ENCODE measurements around the gene CCDC190.
A peak's percentile ranks its signal among the peaks of the same experiment; 100 is the strongest.
"Not testable (repeated sequence)": the region's sequence is repeated elsewhere in the genome, so short reads cannot be mapped to it uniquely, and the experiment has no call there.

Gene CCDC190

DNA sequence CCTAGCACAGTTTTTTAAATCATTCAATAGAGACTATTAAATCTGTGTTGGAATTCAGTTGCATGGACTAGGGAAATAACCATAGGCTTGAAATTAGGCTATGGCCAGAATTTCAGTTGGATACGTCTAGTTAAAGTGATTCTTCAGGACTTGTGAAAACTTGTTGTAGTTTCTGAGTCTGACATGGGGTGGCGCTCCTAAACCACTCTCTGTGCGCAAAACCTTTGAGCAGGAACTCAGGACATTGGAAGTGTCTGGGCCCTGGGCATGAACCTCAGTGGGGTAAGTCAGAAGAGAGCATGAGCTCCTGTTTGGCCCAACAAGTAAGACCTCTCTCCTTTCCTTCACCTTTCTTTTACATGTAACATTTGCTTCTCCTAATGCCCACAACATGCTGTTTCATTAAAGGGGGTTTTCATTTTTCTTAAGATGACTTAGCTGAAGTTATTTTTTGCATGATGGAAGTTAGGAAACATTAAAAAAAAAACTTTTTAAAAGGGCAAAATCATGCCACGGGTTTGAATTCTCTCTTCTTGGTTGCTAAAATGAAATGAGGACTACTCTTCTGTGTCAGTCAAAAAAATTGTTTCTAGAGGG lies 17.1 kb upstream of the CCDC190 start:
- DNase-seq (ENCODE audit: low read depth) = peak; percentile 74

- DNase-seq (ENCODE audit: low read depth) = no peak
These were observed 16.4 kb upstream of the CCDC190 start for GRCh38 chr1:162877412-162877811.

- no peak for DNase-seq (ENCODE audit: low read depth)
These were observed 15.8 kb upstream of the CCDC190 start for GRCh38 chr1:162876751-162877150.

- peak; percentile 91 for DNase-seq (ENCODE audit: low read depth)
These were observed 13.0 kb upstream of the CCDC190 start for GRCh38 chr1:162873671-162874666.

- no peak for DNase-seq (ENCODE audit: low read depth)
These were observed 12.0 kb upstream of the CCDC190 start for GRCh38 chr1:162872981-162873380.

DNA sequence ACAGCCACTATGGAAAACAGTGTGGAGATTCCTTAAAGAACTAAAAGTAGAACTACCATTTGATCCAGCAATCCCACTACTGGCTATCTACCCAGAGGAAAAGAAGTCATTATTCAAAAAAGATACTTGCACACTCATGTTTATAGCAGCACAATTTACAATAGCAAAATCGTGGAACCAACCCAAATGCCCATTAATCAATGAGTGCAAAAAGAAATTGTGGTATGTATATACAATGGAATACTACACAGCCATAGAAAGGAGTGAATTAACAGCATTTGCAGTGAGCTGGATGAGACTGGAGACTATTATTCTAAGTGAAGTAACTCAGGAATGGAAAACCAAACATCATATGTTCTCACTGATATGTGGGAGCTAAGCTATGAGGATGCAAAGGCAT lies 10.4 kb upstream of the CCDC190 start:
- not testable (repeated sequence) for DNase-seq (ENCODE audit: low read depth)

DNA sequence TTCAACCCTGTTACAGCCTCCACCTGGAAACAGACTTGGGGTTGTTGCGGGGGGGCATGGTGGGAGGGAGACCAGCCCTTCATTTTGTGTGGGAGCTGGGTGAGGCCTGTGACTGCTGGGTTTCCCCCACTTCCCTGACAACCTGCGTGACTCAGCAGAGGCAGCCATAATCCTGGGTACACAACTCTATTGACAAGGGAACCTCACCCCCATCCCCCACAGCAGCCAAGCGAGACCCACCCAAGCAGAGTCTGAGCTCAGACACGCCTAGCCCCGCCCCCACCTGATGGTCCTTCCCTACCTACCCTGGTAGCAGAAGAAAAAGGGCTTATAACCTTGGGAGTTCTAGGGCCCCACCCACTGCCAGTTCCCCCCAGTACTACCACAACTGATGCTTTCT lies 8.0 kb upstream of the CCDC190 start:
- no peak for DNase-seq (ENCODE audit: low read depth)

GRCh38 chr1:162861625-162862024 lies 650 bp upstream of the CCDC190 start:
- DNase-seq (ENCODE audit: low read depth) = peak; percentile 45

GRCh38 chr1:162859191-162859590 lies 1.8 kb downstream of the CCDC190 start:
- DNase-seq (ENCODE audit: low read depth) = no peak

DNA sequence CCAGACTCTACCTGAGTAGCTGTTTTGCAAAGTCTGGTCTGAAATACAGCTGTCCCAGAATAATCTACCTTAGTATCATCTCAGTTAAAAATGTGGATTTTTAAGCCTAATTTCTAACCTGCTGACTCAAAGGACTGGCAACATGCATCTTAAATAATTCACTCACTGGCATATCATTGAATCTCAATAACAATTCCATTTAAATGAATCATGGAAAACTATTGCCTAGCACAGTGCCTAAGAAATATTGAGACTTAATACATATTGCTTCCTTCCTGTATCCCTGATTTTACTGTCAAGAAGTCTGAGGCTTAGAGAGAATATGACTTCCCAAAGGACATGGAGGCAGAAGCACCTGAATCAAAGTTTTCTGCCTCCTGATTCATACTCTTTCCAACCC lies 3.1 kb downstream of the CCDC190 start:
- peak; percentile 43 for DNase-seq (ENCODE audit: low read depth)

- DNase-seq (ENCODE audit: low read depth) = peak; percentile 94
These were observed 4.7 kb downstream of the CCDC190 start for GRCh38 chr1:162856260-162856659.

DNA sequence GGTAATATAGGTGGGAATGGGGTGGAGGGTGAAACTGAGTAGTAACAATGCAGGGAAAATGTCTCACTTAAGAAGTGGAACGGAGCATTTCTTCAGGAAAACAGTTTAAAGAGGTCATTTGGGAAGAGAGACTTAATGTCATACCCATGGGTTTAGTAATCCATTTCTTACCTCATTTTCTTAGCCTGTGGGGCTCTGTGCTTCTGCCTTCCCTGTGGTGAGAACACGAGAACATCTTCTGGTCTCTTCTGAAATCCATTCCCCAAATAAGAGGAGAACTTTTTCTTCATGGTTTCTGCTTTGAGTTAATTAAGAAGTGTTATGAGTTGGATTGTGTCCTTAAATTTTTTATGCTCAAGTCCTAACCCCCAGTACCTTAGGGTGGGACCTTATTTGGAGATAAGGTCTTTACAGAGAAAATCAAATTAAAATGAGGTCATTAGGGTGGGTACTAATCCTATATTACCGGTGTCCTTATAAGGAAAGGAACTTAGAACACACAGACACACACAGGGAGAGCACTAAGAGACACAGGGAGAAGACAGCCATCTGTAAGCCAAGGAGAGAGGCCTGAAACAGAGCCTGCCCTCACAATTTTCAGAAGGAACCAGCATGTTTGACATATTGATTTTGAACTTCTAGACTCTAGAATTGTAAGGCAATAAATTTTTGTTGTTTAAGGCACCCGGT lies 5.4 kb downstream of the CCDC190 start:
- peak; percentile 48 for DNase-seq (ENCODE audit: low read depth)

DNA sequence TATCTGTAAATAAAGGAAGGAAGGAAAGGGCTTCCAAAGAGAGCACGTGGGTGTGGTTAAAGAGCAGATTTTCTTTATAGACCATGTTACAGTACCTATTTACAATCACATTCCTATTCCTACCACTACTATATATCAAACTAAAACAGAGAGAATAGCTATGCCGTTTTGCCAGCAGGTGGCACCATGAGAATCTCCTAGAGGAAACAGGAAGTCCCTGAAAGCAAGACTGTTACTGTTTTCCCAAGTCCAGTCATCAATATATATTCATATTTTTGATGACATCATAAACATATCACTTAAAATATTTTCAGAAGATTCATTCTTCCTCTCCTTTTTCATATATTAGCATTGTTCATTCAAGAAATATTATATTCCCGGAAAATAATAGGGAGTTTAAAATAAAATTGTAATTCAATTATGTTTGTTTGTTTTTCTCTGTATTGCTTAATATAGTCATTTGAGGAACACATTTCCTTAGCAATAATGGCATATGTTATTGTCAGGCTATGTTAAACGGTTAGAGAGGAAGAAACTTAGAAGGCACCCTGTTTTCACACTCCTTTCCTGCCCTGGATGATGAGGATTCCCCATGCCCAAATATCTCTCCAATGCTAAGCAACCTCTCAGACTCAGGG lies 6.6 kb downstream of the CCDC190 start:
- DNase-seq (ENCODE audit: low read depth) = peak; percentile 73

GRCh38 chr1:162851341-162851740 lies 9.6 kb downstream of the CCDC190 start:
- DNase-seq (ENCODE audit: low read depth) = no peak

DNA sequence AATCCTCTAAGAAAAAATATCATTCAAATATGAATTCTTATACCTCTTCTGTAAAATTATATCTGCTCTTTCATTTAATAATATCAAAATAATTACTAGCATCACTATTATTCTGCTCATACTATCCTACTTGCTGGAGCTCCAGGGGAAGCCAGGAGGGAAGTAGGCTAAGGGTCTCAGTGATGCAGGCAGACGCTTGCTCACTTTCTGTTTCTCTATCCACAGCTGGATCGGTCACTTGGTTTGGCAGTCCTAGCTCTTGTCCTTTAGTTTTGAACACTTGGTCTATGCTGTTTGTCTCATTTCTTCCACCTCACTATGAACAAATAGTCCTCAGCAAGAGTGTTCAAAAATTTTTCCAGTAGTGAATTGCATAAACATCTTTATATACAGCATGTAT lies 11.3 kb downstream of the CCDC190 start:
- DNase-seq (ENCODE audit: low read depth) = no peak

- DNase-seq (ENCODE audit: low read depth) = peak; percentile 64
These were observed 13.0 kb downstream of the CCDC190 start for GRCh38 chr1:162847839-162848453.

DNA sequence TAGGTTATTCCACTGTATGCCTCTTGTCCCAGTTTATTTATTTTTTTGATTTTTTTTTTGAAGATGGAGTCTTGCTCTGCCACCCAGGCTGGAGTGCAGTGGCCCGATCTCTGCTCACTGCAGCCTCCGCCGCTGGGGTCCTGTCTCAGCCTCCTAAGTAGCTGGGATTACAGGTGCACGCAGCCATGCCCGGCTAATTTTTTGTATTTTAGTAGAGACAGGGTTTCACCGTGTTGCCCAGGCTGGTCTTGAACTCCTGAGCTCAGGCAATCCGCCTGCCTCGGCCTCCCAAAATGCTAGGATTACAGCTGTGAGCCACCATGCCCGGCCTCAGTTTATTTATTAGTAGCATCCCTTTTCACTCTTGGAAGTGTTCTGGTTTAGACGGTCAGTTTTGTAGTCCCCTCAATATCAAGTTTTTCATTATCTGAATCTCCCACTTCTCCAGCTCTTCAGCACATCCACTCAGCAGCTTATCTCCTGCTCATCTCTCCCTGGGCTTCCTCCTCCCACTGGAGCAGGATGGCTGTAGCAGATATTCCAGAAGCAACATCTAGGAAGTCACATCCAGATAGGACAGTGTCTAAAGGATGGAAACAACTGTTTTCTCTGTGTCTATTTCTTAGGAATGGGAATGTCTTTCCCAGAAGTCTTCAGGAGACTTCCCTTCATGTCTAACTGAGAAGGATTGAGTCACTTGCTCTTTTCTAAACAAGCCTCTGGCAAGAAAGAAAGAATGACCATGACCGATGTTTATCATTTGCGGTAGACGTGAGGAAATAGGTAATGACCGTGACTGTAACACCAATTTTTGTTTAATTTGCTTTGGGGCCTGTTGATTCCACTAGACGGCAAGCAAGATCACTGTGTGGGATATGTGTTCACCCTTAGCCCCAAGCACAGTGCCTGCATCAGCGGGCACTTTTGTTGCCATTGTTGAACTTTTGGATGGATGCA lies 14.4 kb downstream of the CCDC190 start:
- DNase-seq (ENCODE audit: low read depth) = peak; percentile 28

GRCh38 chr1:162844153-162844552 lies 16.8 kb downstream of the CCDC190 start:
- no peak for DNase-seq (ENCODE audit: low read depth)

DNA sequence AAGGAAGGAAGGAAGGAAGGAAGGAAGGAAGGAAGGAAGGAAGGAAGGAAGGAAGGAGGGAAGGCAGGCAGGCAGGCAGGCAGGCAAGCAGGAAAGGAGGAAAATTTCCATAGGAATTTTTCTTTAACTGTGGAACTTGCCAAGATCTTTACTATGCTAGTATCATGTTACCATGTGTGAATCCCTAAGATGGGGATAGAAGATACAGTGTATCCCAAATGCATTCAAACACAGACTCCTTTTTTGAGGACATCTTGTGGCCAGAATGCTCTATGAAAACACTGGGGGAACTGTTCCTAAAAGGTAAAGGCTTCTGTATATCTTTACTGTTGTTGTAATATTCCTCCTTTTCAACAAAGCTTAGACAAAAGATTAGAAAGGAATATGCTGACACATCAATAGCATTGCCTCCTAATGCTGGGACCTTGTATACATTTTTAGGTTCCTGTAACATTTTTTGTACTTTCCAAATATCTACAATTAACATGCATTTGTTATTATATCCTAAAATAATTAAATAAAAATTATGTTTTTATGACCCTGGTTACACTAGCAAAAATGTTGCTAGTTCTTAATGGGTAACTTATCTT lies 20.6 kb downstream of the CCDC190 start:
- no peak for DNase-seq (ENCODE audit: low read depth)

GRCh38 chr1:162838863-162839262 lies 22.1 kb downstream of the CCDC190 start:
- no peak for DNase-seq (ENCODE audit: low read depth)

Data from amniotic epithelial cell (primary cell).